HG03469 (cell line): ENCODE measurements around the gene EHD3.

Experiments used
- ATAC-seq: cut with Tn5 transposase; IDR thresholded peaks from one replicate; pipeline ENCODE4 v1.9.1; 2021; ENCODE audit warnings: mild to moderate bottlenecking, moderate library complexity, moderate number of reproducible peaks; ENCODE audit not compliant: unreplicated experiment

The EHD3 gene

DNA sequence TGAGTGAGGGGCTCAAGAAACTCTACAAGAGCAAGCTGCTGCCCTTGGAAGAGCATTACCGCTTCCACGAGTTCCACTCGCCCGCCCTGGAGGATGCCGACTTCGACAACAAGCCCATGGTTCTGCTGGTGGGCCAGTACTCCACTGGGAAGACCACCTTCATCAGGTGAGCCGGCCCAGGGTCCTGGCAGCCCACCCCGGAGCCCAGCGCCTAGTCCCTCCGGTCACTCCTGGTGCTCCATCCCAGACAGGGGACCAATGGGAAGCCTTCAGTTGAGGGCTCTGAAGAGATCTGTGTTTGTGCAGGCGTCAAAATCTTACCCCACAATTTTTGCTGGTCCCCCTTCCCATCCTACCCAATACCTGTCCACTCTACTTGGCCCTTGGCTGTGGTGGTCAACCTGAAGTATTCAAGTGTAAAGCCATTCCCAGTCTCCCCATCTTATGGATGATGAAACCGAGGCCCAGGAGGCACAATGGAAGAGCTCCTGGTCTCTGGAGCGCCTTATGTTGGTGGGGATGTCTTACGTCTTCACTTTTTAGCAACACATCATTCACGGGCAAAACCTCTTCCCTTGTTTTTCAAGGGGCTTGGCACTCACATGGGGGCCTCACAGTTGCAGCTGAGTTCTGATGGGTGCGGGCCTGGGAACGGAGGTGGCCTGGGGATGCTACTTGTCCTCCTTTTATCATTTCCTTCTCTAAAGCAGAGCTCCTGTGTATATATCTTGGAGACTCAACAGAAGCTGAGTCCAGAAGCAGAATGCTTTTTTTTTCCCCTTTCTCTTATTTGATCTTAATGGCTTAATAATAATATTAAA, 941 bp downstream of the EHD3 start:
- no peak for ATAC-seq

DNA sequence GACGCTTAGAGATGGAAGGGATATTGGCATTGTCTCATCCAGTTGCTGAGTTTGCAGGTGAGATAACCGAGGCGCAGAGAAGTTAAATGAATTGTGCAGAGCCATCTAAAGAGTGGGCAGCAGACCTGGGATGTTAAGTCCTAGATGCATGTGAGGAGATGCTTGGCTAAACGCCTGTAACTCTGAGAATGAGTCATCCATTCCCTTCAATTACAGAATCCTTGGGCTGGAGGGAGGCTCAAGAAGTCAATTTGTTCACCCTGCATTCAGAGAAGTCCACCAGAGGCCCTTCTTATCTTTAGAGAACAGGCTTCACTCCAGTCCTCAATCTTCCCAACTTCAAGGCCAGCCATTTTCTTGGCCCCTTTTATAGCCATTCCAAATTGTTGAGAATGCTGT, 1.6 kb downstream of the EHD3 start:
- ATAC-seq, result no peak

DNA sequence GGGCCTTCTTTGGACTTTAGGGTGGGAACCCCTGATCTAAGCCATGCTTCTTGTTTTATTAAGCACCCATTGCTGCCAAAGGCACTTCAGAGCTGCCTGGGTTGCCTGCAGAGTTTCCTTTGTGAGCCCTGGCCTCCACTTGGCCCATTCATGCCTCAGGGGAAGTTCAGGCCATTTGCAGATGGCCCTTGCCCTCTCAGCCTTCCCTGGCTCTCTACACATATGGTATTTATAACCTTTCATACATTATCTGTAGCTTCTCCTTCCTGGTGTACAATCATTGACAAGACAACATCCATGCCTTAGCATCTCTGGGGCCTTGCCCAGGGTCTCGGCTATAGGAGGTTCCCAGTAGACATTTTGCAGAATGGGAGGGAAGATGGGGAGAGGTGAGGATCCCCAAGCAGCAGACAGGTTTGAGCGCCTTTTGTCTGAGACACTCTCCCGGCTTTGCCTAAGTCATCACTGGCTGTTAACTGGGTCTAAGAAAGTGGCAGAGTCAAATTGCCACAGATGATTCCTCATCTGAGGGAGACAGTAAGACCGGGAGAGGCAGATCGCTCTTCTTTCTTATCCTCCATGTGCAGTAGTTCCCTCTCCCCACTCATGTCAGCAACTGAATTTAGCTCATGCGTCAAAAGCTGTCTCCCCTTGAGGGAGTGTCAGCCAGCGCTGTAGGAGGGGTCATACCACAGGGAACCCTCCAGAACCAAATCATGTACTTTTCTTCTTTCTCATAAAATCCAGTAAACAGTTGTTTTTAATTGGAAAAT, 2.7 kb downstream of the EHD3 start:
- no peak for ATAC-seq

DNA sequence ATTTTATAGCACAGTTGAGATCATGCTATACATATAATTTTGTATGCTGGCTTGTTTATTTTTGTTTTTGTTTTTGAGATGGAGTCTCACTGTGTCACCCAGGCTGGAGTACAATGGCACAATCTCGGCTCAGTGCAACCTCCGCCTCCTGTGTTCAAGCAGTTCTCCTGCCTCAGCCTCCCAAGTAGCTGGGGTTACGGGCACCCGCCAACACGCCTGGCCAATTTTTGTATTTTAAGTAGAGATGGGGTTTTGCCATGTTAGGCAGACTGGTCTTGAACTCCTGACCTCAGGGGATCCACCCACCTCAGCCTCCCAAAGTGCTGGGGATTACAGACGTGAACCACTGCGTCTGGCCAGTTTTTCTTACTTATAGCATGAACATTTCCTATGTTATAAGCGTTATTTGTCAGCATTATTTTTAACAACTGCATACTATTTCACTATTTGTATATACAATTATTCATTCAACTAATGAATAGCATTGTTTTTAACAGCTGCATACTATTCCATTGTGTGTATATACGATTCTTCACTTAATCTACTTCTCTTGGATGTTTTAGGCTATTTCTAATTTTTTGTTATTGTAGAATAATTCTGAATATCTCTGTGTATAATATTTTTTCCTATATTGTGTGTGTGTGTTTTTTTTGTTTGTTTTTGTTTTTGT, 3.5 kb downstream of the EHD3 start:
- no peak for ATAC-seq

DNA sequence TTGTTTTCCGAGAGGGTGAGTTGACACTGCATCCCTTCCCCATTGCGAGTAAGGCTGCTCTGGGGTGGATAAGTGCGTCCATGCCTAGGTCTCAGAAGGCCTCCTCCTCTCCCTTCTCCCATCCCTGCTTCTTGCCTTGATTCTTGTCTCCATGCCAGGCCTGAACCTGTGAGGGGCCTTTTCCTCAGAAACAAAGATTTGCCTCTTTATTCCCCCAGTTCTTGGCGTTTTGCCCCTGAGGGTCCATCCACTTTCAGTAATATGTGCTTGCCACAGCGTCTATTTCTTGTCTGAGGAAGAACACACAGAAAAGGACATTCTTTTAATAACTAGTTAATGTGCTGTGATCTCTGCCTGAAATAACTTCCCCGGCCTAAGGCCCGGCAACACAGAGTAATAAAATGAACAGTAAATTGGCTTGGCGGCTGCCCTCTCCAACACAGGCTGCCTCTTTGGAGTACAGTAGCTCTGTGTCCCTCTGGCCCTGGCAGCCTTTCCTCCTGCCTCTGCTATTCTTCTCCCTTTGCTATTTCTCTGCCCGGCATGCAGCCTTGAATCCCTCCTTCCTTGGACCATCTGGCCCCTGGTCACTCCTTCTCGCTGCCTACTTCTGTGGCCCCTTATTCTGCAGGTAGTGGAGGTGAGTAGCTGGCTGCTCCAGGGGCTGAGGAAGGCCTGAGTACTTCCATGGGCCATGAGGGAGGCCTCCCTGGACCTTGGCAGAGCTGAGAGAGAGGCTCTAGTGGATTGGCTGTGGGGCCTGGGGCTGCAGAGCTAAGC, 4.4 kb downstream of the EHD3 start:
- no peak for ATAC-seq

DNA sequence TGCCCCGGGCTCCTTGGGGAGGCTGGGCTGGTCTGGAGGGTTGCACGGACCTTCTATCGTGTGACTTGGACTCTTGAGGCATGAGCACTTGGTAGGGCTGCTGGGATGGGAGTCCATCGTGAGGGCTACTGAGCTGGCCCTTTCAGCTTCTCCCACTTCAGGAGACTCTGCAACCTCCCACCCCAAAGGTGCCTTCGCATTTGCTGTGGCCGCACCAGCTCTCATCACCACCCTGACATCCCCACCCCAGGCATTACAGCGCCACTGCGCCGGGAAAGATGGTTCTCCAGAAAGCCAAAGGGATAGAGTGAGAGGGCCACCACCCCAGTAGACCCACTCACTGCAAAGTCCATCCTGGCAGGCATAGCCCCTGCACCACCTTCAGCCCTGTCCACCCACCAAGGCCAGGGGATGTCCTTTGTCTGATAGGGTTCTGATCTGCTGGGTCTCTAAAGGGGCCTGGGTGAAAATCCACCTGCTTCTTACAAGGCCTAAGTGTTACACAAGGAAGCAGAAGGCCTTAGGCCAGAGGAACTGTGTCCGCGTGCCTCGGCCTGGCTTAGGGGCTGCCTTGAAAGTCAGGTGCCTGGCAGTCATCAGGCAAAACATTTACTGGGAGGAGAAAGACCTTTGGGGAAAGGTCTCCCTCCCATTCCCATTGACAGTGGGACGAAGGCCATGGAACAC, 5.1 kb downstream of the EHD3 start:
- ATAC-seq, result no peak

DNA sequence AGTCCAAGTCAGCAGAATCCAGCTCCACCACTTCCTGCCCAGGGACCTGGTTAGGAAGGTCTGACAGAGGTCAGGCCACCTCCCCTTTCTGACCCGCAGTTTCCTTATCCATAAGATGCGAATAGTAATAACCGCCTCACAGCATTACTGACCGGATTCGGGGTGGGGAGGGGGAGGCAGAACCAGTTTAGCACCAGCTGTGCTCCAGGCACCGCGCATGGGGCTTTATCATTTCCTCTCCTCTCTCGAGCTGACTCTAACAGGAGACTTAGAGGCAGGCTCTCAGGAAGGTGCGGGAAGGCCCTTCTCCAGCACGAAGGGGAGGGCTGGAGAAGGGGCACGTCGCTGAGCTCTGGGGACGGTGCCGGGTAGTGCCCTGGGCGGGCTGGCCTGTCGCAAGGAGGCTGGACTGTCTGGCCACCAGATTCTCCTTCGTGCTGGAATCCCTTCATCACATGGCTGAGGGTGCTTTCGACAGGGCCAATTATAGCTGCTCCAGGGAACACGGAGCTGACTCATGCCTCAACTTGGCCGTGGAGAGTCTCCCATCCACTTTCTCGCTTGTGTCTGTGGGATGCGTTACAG, 5.7 kb downstream of the EHD3 start:
- ATAC-seq, result no peak

DNA sequence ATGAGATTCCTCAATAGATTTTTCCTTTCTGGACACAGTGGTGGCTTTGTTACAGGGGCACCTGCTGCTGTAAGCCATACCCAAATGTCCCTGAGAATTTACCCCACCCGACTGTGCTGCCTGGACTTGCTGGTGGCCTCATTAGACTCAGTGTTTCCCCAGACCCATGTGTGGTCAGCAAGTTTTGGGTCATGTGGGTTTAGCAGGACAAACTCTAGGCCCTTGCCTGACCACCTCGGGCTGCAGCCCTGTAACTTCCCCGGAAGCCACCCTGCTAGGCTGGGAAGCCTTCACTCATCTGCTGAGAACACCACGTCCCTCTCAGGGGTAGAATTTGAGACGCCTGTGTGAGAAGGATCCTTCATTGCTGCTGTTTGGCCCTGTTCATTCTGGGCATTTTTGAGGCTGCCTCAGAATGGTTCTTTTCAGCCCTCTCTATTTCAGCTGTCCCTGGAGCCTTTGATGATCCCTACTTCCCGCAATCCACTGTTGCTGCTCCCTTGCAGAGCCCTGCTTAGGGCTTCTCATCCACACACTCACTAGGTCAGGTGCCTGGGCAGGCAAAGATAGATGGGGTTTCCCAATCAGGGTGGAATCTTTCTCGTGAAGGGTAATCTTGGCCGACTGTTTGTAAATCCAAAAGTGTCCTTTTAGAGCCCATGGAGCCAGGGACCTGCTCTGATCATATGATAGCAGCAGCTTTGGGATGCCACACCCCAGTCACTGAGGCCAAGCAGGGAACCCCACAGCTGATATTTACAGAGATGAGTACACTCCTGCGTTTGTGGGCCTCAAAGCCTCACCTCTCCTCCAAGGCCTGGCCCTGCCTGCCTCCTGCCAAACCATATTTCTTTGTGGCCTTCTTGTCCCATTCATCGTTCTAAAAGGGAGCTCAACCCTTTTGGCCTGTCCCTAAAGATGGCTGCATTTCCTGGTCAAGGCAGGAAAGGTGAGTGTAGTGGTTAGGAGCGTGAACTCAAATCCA, 6.7 kb downstream of the EHD3 start:
- no peak for ATAC-seq

DNA sequence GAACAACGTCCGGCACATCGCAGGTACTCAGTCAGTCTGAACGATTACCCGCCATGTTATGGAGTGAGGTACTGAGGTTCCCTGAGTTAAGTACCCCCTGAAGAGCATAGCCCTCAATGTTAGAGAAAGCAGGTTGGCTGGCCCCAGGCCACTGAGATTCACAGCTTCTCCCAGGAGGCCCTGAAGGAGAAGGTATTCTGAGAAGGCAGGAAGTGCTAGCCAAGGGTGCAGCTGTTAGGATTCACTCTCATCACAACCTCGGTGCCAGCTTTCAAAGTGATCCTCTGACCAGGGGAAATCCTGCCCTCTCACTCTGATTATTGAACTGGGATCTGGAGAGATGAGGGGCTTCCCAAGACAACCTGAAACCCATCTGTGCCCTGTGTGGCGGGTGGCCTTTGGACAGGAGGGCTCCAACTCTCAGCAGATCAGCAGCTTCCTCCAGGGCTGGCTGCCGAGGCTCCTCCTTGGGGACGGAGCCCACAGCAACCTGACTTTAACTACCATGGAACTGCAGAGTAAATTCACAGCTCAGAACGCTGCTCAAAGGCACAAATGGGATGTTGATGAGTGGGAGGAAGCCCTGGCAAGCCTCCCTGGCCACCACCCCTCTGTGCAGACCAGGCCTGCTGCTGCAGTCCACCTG, 7.8 kb downstream of the EHD3 start:
- ATAC-seq, result no peak

DNA sequence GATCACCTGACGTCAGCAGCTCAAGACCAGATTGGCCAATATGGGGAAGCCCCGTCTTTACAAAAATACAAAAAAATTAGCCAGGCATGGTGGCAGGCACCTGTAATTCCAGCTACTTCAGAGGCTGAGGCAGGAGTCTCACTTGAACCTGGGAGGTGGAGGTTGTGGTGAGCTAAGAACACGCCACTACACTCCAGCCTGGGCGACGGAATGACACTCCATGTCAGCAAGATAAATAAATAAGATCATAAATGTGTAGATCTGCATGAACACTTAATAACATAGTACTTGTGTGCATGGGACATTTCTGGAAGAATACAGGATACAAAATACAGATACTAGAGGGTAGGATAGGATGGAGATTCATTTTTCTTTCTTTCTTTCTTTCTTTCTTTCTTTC, 9.1 kb downstream of the EHD3 start:
- ATAC-seq, result no peak

DNA sequence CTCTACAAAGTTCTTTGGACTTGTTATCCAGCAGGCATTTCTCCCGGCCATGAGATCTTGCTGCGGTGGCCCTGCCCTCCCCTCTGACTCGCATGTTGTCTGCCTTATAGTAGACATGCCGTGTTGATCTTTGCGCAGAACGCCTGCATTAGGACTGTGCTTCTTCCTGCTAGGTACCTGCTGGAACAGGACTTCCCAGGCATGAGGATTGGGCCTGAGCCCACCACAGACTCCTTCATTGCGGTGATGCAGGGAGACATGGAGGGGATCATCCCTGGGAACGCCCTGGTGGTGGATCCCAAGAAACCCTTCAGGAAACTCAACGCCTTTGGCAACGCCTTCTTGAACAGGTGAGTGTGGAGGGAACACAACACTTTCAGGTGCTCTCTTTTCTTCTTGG, 10.1 kb downstream of the EHD3 start:
- no peak for ATAC-seq

DNA sequence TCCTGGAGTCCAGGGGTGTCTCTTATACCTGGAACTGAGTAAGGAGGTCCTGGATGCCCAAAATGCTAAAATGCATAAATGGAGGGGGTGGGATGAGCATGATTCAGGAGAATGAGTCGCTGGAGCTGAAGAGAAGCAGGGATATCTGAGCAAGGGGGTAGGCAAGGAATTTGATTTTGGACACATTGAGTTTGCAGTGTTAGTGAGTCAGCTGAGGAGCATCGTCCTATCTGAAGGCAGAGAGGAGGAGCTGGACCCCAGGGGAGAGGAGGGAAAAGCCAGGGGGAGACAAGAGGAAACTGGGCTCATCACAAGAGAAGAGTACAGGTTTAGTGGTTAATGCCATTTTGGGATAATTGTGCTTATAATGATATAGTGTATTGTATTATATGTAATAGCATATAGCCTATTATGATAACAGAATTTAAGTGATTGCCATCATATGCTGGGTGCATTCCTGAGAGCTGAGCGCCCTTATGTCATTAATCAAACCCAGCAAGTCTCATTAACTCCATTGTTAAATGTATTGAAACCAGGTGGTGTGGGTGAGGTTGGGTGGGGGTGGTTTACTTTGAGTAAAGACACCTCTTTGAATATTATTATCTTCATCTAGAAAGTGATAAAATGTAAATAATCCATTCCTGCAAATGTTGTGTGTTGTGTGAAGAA, 12.4 kb downstream of the EHD3 start:
- no peak for ATAC-seq

DNA sequence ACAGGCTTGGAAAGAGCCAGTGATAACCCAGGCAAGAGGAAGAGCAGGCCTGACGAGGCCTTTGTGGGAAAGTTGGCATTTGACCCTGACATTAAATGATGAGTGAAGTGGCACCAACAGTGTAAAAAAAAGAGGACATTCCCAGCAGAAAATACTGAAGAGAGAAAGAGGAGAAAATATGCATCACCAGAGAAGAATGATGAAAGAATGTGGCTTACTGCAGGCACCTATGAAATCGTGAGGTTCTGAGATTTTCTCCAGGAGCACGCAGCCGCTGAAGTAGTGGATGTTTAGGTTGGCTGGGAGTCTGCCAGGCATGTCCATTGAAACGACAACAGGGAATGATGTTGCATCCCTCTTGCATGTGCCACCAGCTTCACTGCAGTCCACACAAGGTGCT, 13.8 kb downstream of the EHD3 start:
- ATAC-seq, result no peak

DNA sequence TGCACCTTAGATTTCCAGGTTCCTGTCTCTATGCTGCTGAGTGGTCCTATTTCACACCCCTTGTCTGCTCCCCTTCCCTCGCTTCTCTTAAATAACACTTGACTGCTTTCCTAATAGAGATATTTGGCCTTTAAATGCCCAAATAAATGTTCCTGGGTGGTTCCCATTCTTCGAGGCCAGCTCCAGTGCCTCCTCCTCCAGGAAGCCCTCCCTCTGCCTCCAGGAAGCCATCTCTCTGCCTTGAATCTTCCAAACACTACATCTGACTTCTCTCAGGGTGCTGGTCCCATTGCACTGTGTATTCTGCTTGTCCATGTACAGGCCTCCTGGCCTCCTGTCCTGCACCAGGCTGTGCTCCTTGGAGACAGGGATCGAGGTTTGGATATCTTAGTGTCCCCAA, 14.2 kb downstream of the EHD3 start:
- ATAC-seq, result no peak

DNA sequence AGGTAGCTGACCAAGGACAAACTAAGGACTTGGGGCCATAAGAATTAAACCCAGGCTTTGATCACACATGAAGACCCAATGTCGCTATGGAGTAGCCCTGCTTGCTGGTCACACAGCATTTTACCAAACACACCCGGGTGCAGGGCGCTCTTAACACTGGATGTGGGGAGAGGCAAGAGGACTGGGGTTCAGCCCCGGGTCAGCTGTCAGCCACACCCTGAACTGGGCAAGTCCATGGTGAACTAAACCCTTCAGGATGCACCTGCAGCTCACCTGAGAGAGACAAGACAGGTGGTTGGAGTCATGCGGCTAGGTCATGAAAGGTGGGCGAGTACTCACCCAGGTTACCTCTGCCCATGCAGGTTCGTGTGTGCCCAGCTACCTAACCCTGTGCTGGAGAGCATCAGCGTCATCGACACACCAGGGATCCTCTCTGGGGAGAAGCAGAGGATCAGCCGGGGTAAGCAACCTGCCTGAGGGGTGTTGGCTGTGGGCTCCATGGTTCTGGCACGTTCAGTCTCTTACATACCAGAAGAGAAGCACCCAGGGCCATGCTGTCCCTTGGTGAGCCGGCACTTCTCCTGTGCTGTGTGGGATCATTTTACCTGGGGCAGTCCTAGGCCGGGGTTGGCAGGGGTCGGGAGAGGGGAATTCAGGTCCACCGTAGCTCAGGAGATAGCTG, 15.2 kb downstream of the EHD3 start:
- ATAC-seq, result no peak

DNA sequence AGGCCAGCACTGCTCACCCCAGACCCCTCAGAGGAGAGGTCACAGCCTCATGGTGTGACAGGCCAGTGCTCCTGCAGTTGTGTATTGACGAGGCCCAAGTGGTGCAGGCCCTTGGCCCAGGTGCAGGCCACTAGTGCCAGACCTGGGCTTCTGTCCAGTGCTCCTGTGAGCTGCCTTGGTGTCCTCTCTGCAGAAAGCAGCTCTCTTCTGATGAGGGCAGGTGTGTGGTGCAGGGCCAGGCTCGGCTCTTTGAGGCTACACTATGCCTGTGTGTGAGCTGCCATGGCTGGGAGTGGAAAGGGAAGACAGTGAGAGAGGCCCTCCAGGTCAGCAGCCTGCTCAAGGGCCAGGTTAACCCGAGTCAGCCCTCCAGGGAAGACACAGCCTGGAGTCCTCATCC, 17.1 kb downstream of the EHD3 start:
- ATAC-seq, result no peak

DNA sequence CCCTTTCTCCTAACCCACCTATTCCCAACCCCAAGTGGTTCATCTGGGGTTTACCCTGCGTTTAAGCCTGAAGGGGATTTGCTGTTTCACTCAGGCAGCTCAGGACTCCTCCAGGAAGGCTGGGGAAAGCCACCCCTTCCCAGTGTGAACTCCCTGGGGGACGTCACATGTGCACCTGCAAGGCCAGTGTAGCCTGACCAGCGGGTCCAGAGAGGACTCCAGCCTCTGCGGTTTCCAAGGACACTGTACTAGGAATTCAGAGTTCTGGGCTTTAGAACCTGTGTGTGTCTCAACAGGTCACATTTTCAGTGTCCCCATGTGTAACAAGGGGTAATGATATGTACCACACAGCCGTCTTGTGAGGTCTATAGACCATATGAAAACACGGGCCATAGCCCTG, 17.9 kb downstream of the EHD3 start:
- no peak for ATAC-seq
